ENCODE results near the gene SYNGR1. TPM values are rescaled to one million over a fixed set of nuclear protein-coding genes. Genes with fewer than 3 reads are reported as not detected.

The SYNGR1 gene
- total RNA-seq, 4 donors from 2014 or later = 25.5 to 51.3 (median 38.9) TPM

DNA sequence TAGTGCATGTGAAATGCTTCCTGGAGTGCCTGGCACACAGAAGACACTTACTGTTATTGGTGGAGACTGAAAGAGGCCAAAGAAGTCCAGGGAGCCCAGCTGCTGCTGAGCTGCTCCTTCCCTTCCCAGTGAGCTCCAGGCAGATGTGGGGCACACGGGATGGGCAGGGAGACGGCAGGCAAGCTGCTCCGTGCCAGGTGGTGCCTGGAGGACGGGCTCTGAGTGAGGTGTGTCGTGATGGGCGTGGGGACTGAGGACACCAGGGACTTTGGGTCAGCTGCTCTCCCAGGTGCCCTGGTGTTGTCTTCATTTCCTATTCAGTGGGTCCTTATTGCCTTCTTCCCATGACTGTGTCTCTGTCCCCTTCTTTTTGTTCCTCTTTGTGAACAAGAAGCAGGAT is 69.3 kb downstream of the SYNGR1 start:
- intact Hi-C loops (cut with DNase I; ENCODE audit: low total_unique reads) = no loop called here
- no peak for DNase-seq (ENCODE audit: low spot score in 2 of 2)
- H3K4me3 ChIP-seq (ENCODE audit: low read depth, poor library complexity, severe bottlenecking) = no peak overlapping the region
- 83 to 89% methylated on average over 6 of the region's 6 CpGs for WGBS, 2 donors
- no peak for TF ChIP-seq POLR2A (IDR thresholded peaks at IDR 0.05)
- TF ChIP-seq, protein P1, sequence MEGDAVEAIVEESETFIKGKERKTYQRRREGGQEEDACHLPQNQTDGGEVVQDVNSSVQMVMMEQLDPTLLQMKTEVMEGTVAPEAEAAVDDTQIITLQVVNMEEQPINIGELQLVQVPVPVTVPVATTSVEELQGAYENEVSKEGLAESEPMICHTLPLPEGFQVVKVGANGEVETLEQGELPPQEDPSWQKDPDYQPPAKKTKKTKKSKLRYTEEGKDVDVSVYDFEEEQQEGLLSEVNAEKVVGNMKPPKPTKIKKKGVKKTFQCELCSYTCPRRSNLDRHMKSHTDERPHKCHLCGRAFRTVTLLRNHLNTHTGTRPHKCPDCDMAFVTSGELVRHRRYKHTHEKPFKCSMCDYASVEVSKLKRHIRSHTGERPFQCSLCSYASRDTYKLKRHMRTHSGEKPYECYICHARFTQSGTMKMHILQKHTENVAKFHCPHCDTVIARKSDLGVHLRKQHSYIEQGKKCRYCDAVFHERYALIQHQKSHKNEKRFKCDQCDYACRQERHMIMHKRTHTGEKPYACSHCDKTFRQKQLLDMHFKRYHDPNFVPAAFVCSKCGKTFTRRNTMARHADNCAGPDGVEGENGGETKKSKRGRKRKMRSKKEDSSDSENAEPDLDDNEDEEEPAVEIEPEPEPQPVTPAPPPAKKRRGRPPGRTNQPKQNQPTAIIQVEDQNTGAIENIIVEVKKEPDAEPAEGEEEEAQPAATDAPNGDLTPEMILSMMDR (IDR thresholded peaks at IDR 0.05) = no peak

DNA sequence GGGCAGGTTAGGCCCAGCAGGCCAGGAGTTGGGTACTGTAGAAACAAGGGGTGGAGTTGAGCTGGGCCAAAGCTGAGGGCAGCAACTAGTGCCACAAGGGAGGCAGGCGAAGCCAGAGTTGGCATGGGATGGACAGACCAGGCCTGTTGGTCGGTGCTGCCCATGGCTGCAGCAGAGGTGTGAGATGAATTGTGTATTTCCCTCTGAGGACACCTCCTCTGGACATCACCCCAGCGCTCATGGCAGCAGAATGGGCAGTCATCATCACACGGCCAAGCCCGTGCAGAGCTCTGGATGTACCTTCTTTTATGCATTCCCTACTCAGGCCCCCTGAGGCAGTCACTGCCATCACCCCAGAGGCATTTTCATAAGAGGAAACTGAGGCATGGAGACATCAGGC is 70.1 kb downstream of the SYNGR1 start:
- WGBS, 2 donors = 91% methylated on average over 5 of the region's 5 CpGs
- H3K4me3 ChIP-seq (ENCODE audit: low read depth, poor library complexity, severe bottlenecking) = no peak overlapping the region
- no peak for DNase-seq (ENCODE audit: low spot score in 2 of 2)
- intact Hi-C loops (cut with DNase I; ENCODE audit: low total_unique reads) = no loop called here
- TF ChIP-seq, protein P1 (IDR thresholded peaks at IDR 0.05) = no peak
- TF ChIP-seq POLR2A (IDR thresholded peaks at IDR 0.05) = no peak

DNA sequence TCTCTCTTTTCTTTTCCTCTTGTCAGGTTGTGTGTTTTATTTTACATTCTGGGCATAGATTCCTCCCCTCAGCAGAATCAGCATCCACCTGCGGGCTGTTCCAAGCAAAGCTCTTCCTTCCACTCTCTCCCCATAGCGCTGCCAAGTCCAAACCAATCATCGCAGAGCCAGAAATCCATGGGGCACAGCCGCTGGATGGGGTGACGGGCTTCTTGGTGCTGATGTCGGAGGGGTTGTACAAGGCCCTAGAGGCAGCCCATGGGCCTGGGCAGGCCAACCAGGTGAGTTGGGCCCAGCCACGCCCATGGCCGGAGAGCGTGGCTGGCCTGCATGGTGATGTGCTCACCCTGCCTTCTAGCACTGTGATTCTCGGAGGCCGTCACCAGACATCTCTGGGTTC is 71.9 kb downstream of the SYNGR1 start:
- DNase-seq (ENCODE audit: low spot score in 2 of 2) = no peak
- intact Hi-C loops (cut with DNase I; ENCODE audit: low total_unique reads) = no loop called here
- no peak overlapping the region for H3K4me3 ChIP-seq (ENCODE audit: low read depth, poor library complexity, severe bottlenecking)
- WGBS, 2 donors = 93 to 94% methylated on average over 11 of the region's 11 CpGs
- TF ChIP-seq, protein P1 (IDR thresholded peaks at IDR 0.05) = no peak
- TF ChIP-seq POLR2A (IDR thresholded peaks at IDR 0.05) = no peak

DNA sequence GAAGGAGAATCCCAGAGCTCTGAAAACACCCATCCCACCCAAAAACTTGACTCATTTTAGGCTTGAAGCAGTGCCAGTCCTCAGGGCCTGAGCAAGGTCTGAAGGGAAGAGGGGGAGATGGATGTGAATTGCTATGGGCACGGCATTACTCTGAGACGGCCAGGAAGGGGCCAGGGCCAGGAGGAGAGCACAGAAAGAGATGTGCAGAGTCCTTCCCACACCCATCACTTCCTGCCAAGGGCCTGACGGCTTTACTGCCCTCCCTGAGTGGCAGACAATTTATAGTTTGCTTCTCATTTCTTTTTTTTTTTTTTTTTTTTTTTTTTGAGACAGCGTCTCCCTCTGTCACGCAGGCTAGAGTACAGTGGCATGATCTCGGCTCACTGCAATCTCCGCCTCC is 72.3 kb downstream of the SYNGR1 start:
- intact Hi-C loops (cut with DNase I; ENCODE audit: low total_unique reads) = no loop called here

DNA sequence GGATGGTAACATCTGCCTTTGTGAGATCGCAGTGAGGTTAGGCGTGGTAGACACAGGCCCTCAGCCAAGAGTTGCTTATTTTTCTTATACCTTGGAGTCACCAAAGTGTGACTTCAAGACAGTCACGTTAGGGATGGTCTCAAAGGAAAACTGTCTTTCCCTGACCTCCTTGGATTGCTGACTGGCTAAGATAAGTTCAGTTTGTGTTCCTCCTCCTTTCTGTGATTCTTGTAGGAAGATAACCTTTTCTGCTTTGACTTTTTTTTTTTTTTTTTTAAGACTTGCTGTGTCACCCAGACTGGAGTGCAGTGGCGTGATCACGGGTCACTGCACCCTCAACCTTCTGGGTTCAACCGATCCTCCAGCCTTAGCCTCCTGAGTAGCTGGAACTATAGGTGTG is 72.9 kb downstream of the SYNGR1 start:
- 91 to 93% methylated on average over 6 of the region's 6 CpGs for WGBS, 2 donors
- H3K4me3 ChIP-seq (ENCODE audit: low read depth, poor library complexity, severe bottlenecking) = no peak overlapping the region
- DNase-seq (ENCODE audit: low spot score in 2 of 2) = no peak
- intact Hi-C loops (cut with DNase I; ENCODE audit: low total_unique reads) = no loop called here
- TF ChIP-seq, protein P1 (IDR thresholded peaks at IDR 0.05) = no peak
- no peak for TF ChIP-seq POLR2A (IDR thresholded peaks at IDR 0.05)

More for the DNA sequence above, 72.3 kb downstream of the SYNGR1 start:
- TF ChIP-seq, protein P1 (IDR thresholded peaks at IDR 0.05) = no peak
- no peak for TF ChIP-seq POLR2A (IDR thresholded peaks at IDR 0.05)
- no peak for DNase-seq (ENCODE audit: low spot score in 2 of 2)
- H3K4me3 ChIP-seq (ENCODE audit: low read depth, poor library complexity, severe bottlenecking) = no peak overlapping the region
- 82 to 92% methylated on average over 7 of the region's 7 CpGs for WGBS, 2 donors

DNA sequence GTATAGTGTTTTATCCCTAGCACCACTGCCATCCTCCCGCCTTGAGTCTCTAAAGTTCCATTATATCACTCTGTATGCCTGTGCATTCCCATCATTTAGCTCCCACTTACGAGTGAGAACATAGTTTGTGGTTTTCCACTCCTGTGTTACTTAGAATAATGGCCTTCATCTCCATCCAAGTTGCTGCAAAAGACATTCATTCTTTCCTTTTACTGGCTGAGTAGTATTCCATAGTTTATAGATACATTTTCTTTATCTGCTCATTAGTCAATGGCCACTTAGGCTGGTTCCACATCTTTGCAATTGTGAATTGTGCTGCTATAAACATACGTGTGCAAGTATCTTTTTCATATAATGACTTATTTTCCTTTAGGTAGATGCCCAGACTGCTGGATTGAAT is 74.2 kb downstream of the SYNGR1 start:
- TF ChIP-seq POLR2A (IDR thresholded peaks at IDR 0.05) = no peak
- TF ChIP-seq, protein P1 (IDR thresholded peaks at IDR 0.05) = no peak
- DNase-seq (ENCODE audit: low spot score in 2 of 2) = no peak
- 93 to 95% methylated on average over 3 of the region's 3 CpGs for WGBS, 2 donors
- intact Hi-C loops (cut with DNase I; ENCODE audit: low total_unique reads) = no loop called here
- H3K4me3 ChIP-seq (ENCODE audit: low read depth, poor library complexity, severe bottlenecking) = no peak overlapping the region
